ENCODE measurements around the gene GRID1. TPM values are rescaled to one million over a fixed set of nuclear protein-coding genes. Genes with fewer than 3 reads are reported as not detected.
A peak's percentile ranks its signal among the peaks of the same experiment; 100 is the strongest.
"Not testable (repeated sequence)": the region's sequence is repeated elsewhere in the genome, so short reads cannot be mapped to it uniquely, and the experiment has no call there.

Gene GRID1
- total RNA-seq, 2 experiments from 2014 or later, result not detected

GRCh38 chr10:86389441-86390193 is 23.0 kb upstream of the GRID1 start:
- no peak for DNase-seq
- no peaks in the 10 kb centered on the region for H3K9me3 Mint-ChIP-seq
- H3K27ac Mint-ChIP-seq, result no peak overlapping the region
- H3K27me3 Mint-ChIP-seq, result peaks cover 40% of the 10 kb centered on the region
- H3K4me3 Mint-ChIP-seq, result peak overlapping the region; percentile 68
- peaks cover 2% of the 10 kb centered on the region for H3K4me1 Mint-ChIP-seq
- ChIA-PET CTCF (interaction anchor here (0.9 to 2.5 kb wide), 2 partner anchors 10 to 11 kb away, joined by 4 to 11 read pairs; no protein-coding TSS in a partner anchor), POLR2A (no interaction called here)
- no peaks in the 10 kb centered on the region for H3K36me3 Mint-ChIP-seq (ENCODE audit: low read depth)

- peaks cover 42% of the 10 kb centered on the region for H3K27me3 Mint-ChIP-seq
- not testable (repeated sequence) for DNase-seq; H3K36me3 Mint-ChIP-seq (ENCODE audit: low read depth)
These were observed 22.5 kb upstream of the GRID1 start for GRCh38 chr10:86389109-86389440.

DNA sequence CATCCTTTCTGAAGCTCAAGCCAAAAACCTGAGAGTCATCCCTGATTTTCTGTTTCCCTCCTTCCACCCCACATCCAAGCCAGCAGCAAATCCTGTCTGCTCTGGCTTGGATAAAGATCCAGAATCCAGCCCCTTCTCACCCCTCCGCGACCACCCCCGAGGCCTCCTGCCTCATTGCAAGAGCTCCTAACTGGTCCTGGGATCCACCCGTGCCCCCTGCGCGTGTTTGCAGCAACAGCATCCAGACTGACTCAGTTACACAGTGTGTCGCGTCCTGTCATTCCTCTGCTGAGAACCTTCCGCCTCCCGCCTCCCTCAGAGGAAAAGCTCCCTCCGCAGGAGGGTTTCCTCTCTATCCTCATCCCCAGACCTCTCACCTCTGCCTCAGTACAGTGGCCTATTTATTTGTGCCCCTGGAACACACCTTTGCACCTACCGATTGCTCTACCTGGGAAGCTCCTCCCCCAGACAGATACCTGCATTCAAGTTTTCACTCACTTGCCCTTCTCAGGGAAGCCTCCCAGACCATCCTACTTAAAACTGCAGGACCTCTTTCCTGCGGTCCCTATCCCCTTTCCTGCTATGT is 21.6 kb upstream of the GRID1 start:
- CTCF ChIA-PET, result interaction anchor here (0.7 kb wide), 2 partner anchors 8 to 40 kb away, joined by 3 read pairs; no protein-coding TSS in a partner anchor
- Mint-ChIP-seq H3K4me3 (no peak overlapping the region), H3K9me3 (no peaks in the 10 kb centered on the region), H3K27me3 (peaks cover 46% of the 10 kb centered on the region), H3K4me1 (peaks cover 2% of the 10 kb centered on the region), H3K27ac (no peak overlapping the region), H3K36me3 (ENCODE audit: low read depth) (no peaks in the 10 kb centered on the region)
- POLR2A ChIA-PET, result no interaction called here
- no peak for DNase-seq

More at GRCh38 chr10:86389109-86389440, 22.5 kb upstream of the GRID1 start:
- H3K9me3 Mint-ChIP-seq, H3K27ac Mint-ChIP-seq, POLR2A ChIA-PET, H3K4me1 Mint-ChIP-seq: not testable (repeated sequence)
- CTCF ChIA-PET, result interaction anchor here (0.7 to 2.5 kb wide), 3 partner anchors 11 to 41 kb away, joined by 3 to 11 read pairs (median 4); no protein-coding TSS in a partner anchor
- H3K4me3 Mint-ChIP-seq, result peak overlapping the region; percentile 68

DNA sequence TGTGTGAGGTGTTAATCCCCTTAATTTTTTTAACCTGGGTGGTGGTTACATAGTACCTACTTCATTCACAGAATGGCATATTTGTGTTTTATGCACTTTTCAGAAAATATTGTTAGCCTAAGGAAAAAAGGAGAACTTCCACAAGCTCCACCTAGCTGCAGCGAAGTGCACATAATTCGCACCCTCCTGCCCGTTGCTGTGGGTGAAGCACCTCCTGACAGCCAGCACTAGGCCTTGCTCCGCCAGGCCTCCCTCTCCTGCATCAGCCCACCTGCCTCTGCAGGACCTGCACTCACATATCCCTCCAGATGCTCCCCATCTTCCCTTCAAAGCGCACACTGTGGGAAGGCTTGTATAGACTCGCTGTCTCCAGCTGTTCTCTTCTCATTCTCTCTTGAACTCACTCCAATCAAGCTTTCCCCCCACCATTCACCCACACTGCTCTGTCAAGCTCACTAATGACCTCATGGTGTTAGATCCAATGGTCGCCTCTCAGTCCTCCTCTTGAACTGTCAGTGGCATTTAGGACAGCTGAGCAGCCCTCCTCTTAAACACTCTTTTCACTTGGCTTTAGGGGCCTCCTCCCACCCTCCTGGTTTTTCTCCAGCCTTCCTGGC is 20.7 kb upstream of the GRID1 start:
- H3K27me3 Mint-ChIP-seq, result peaks cover 44% of the 10 kb centered on the region
- CTCF ChIA-PET, result no interaction called here
- H3K36me3 Mint-ChIP-seq (ENCODE audit: low read depth), result no peaks in the 10 kb centered on the region
- no peak overlapping the region for H3K27ac Mint-ChIP-seq
- DNase-seq, result no peak
- POLR2A ChIA-PET, result no interaction called here
- H3K4me3 Mint-ChIP-seq, result no peak overlapping the region
- H3K4me1 Mint-ChIP-seq, result peaks cover 2% of the 10 kb centered on the region
- H3K9me3 Mint-ChIP-seq, result no peaks in the 10 kb centered on the region

GRCh38 chr10:86385806-86386205 is 19.2 kb upstream of the GRID1 start:
- H3K4me1 Mint-ChIP-seq, result peaks cover 2% of the 10 kb centered on the region
- H3K36me3 Mint-ChIP-seq (ENCODE audit: low read depth), result no peaks in the 10 kb centered on the region
- DNase-seq, result no peak
- H3K27me3 Mint-ChIP-seq, result peaks cover 52% of the 10 kb centered on the region
- H3K27ac Mint-ChIP-seq, result no peak overlapping the region
- no peaks in the 10 kb centered on the region for H3K9me3 Mint-ChIP-seq
- ChIA-PET POLR2A (no interaction called here), CTCF (interaction anchor here (0.9 kb wide), 1 partner anchor 199 kb away, joined by 3 read pairs; no protein-coding TSS in a partner anchor)
- no peak overlapping the region for H3K4me3 Mint-ChIP-seq

DNA sequence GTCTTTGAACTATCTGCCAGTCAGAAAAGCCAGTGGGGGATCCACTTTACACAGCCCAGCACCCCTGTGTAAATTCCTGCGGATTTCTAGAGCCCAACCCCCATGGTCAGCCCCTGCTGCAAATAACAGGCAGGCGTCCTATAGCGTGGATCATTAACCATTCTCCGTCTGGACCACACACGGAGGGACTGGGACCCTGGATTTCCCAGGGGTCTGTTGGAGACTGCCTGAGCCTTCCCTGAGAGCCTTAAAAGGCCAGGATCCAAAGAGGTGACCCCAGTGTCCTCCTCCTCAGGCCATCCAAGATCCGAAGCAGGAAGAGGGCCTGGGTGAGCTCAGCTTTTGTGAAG is 11.2 kb upstream of the GRID1 start:
- POLR2A ChIA-PET, result no interaction called here
- CTCF ChIA-PET, result interaction anchor here (0.7 to 1.7 kb wide), 3 partner anchors 12 to 208 kb away, joined by 3 to 4 read pairs (median 3); no protein-coding TSS in a partner anchor
- H3K36me3 Mint-ChIP-seq (ENCODE audit: low read depth), result no peaks in the 10 kb centered on the region
- H3K4me3 Mint-ChIP-seq, result no peak overlapping the region
- peaks cover 35% of the 10 kb centered on the region for H3K27me3 Mint-ChIP-seq
- no peaks in the 10 kb centered on the region for H3K4me1 Mint-ChIP-seq
- H3K27ac Mint-ChIP-seq, result no peak overlapping the region
- no peaks in the 10 kb centered on the region for H3K9me3 Mint-ChIP-seq
- DNase-seq, result no peak

GRCh38 chr10:86376852-86377796 is 10.5 kb upstream of the GRID1 start:
- peaks cover 37% of the 10 kb centered on the region for H3K27me3 Mint-ChIP-seq
- no peak overlapping the region for H3K4me3 Mint-ChIP-seq
- ChIA-PET CTCF (interaction anchor here (1.7 kb wide), 1 partner anchor 12 kb away, joined by 4 read pairs; no protein-coding TSS in a partner anchor), POLR2A (no interaction called here)
- no peaks in the 10 kb centered on the region for H3K9me3 Mint-ChIP-seq
- no peaks in the 10 kb centered on the region for H3K36me3 Mint-ChIP-seq (ENCODE audit: low read depth)
- H3K27ac Mint-ChIP-seq, result no peak overlapping the region
- DNase-seq, result peak; percentile 84
- H3K4me1 Mint-ChIP-seq, result no peaks in the 10 kb centered on the region

GRCh38 chr10:86376403-86376802 is 9.8 kb upstream of the GRID1 start:
- Mint-ChIP-seq H3K9me3 (no peaks in the 10 kb centered on the region), H3K4me1 (no peaks in the 10 kb centered on the region), H3K4me3 (no peak overlapping the region), H3K36me3 (ENCODE audit: low read depth) (no peaks in the 10 kb centered on the region), H3K27me3 (peaks cover 34% of the 10 kb centered on the region), H3K27ac (no peak overlapping the region)
- CTCF ChIA-PET, result no interaction called here
- no peak for DNase-seq
- POLR2A ChIA-PET, result no interaction called here

- Mint-ChIP-seq H3K4me1 (no peaks in the 10 kb centered on the region), H3K4me3 (no peak overlapping the region), H3K9me3 (no peaks in the 10 kb centered on the region), H3K27ac (no peak overlapping the region), H3K27me3 (peaks cover 34% of the 10 kb centered on the region), H3K36me3 (ENCODE audit: low read depth) (no peaks in the 10 kb centered on the region)
- ChIA-PET POLR2A (no interaction called here), CTCF (interaction anchor here (1.3 kb wide), 1 partner anchor 379 kb away, joined by 4 read pairs; no protein-coding TSS in a partner anchor)
- DNase-seq, result no peak
These were observed 8.6 kb upstream of the GRID1 start for GRCh38 chr10:86375204-86375603.

DNA sequence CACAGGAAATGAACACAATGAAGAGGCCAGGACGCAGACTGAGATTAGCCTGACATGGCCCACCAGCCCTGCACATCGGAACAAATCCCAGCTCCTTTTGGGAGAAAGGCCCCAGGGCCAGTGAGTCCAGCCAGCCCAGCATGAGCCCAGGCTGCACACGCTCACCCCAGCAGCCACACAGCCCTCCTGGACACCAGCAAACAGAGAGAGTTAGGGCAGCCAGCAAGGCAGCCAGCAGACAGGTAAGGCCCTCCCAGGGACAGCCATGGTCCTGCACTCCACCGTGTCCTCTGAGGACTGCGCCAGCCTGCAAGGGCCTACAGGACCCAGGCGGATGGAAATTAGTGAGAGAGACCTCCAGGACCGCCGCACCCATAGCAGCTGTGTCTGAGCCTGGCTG is 8.1 kb upstream of the GRID1 start:
- ChIA-PET POLR2A (no interaction called here), CTCF (interaction anchor here (1.3 kb wide), 1 partner anchor 379 kb away, joined by 4 read pairs; no protein-coding TSS in a partner anchor)

DNA sequence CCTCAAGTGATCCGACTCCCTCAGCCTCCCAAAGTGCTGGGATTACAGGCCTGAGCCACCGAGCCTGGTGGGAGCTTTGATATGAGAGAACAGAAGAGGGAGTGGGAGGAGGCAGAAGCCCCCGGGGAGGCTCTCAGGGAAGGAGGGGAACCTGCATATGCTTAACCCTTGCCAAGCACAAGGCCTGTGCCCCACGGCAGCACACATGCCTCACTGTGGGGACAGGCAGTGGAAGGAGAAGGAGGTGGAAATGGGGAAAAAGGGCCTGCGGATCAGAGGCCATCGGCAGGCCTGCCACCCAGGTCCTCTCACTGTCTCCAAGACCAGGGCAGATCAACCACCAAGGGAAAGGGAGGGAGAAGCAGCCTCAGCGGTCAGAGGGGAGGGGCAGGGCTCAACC is 7.2 kb upstream of the GRID1 start:
- no peak overlapping the region for H3K27ac Mint-ChIP-seq

More for the DNA sequence above, 8.1 kb upstream of the GRID1 start:
- no peaks in the 10 kb centered on the region for H3K36me3 Mint-ChIP-seq (ENCODE audit: low read depth)
- peaks cover 38% of the 10 kb centered on the region for H3K27me3 Mint-ChIP-seq
- H3K4me1 Mint-ChIP-seq, result no peaks in the 10 kb centered on the region
- H3K9me3 Mint-ChIP-seq, result no peaks in the 10 kb centered on the region
- no peak for DNase-seq
- no peak overlapping the region for H3K27ac Mint-ChIP-seq
- no peak overlapping the region for H3K4me3 Mint-ChIP-seq

GRCh38 chr10:86373251-86373650 is 6.7 kb upstream of the GRID1 start:
- H3K27me3 Mint-ChIP-seq, result peaks cover 50% of the 10 kb centered on the region
- H3K4me1 Mint-ChIP-seq, result no peaks in the 10 kb centered on the region
- no peak for DNase-seq
- CTCF ChIA-PET, result no interaction called here
- H3K27ac Mint-ChIP-seq, result no peak overlapping the region
- H3K9me3 Mint-ChIP-seq, result no peaks in the 10 kb centered on the region
- POLR2A ChIA-PET, result no interaction called here
- H3K4me3 Mint-ChIP-seq, result no peak overlapping the region
- no peaks in the 10 kb centered on the region for H3K36me3 Mint-ChIP-seq (ENCODE audit: low read depth)

More for the DNA sequence above, 7.2 kb upstream of the GRID1 start:
- CTCF ChIA-PET, result no interaction called here
- no peaks in the 10 kb centered on the region for H3K4me1 Mint-ChIP-seq
- no peak for DNase-seq
- no peaks in the 10 kb centered on the region for H3K9me3 Mint-ChIP-seq
- no peak overlapping the region for H3K4me3 Mint-ChIP-seq
- H3K36me3 Mint-ChIP-seq (ENCODE audit: low read depth), result no peaks in the 10 kb centered on the region
- peaks cover 47% of the 10 kb centered on the region for H3K27me3 Mint-ChIP-seq
- POLR2A ChIA-PET, result no interaction called here

All from activated CD4-positive, alpha-beta memory T cell treated with anti-CD3 and anti-CD28 coated beads, Interleukin-2, amount 10 ng/mL, durations not matched to agents 7 days and 5 days (primary cell).